C4-2B (cell line): ENCODE data around the gene ZNF837.

Source experiments
- CTCF ChIP-seq: fragments of 450-650 bp; conservative IDR thresholded peaks from 2 replicates; pipeline ENCODE4 v1.5.1; 2017; ENCODE audit warnings: mild to moderate bottlenecking
- ZFX ChIP-seq: fragments of 450-650 bp; IDR thresholded peaks from 2 replicates; pipeline ENCODE4 v1.6.1; 2017

- TF ChIP-seq CTCF, result no peak
- no peak for TF ChIP-seq ZFX
Observed at GRCh38 chr19:58388175-58388526, 7.3 kb upstream of the ZNF837 start.
